ENCODE data around the gene PRTN3. TPM values are rescaled to one million over a fixed set of nuclear protein-coding genes. Genes with fewer than 3 reads are reported as not detected.

PRTN3 gene
- total RNA-seq, 4 donors from 2014 or later: not detected

GRCh38 chr19:872266-872951 is 31.6 kb downstream of the PRTN3 start:
- peak overlapping the region; percentile 69 to 83 (median 76) for H3K27ac ChIP-seq
- H3K9me3 ChIP-seq: no peaks in the 10 kb centered on the region
- DNase-seq (ENCODE audit: low spot score in 2 of 2): peak in 1 of 2 donors; percentile 47
- TF ChIP-seq EP300 (IDR thresholded peaks at IDR 0.05) (no peak), CTCF (IDR thresholded peaks at IDR 0.05) (no peak), POLR2A (IDR thresholded peaks at IDR 0.05) (no peak)
- 69 to 73% methylated on average over 26 of the region's 27 CpGs for WGBS, 2 donors
- H3K4me3 ChIP-seq: peak overlapping the region in 1 of 4 donors; percentile 27
- H3K36me3 ChIP-seq: peaks cover 0 to 93% (median 0%) of the 10 kb centered on the region in 3 donors
- no peaks in the 10 kb centered on the region for H3K27me3 ChIP-seq
- peaks cover 0 to 43% (median 13%) of the 10 kb centered on the region in 4 donors for H3K4me1 ChIP-seq

- no peaks in the 10 kb centered on the region for H3K9me3 ChIP-seq
- TF ChIP-seq POLR2A (IDR thresholded peaks at IDR 0.05) (no peak), CTCF (IDR thresholded peaks at IDR 0.05) (no peak), EP300 (IDR thresholded peaks at IDR 0.05) (no peak)
- peaks cover 0 to 88% (median 0%) of the 10 kb centered on the region in 3 donors for H3K36me3 ChIP-seq
- peaks cover 0 to 41% (median 13%) of the 10 kb centered on the region in 4 donors for H3K4me1 ChIP-seq
- H3K27ac ChIP-seq: peak overlapping the region in 2 of 4 donors; percentile 33 to 78
- DNase-seq (ENCODE audit: low spot score in 2 of 2): no peak
- H3K4me3 ChIP-seq: peak overlapping the region in 1 of 4 donors; percentile 27
- H3K27me3 ChIP-seq: no peaks in the 10 kb centered on the region
- 92 to 94% methylated on average over 9 of the region's 13 CpGs for whole genome bisulfite sequencing, 2 donors
Measured at GRCh38 chr19:873084-873483, 32.3 kb downstream of the PRTN3 start.

- 88 to 92% methylated on average over 13 to 22 of the region's 22 CpGs for WGBS, 2 donors
- no peaks in the 10 kb centered on the region for H3K27me3 ChIP-seq
- H3K4me1 ChIP-seq: peaks cover 0 to 36% (median 12%) of the 10 kb centered on the region in 4 donors
- no peak overlapping the region for H3K4me3 ChIP-seq
- H3K9me3 ChIP-seq: no peaks in the 10 kb centered on the region
- TF ChIP-seq CTCF (IDR thresholded peaks at IDR 0.05) (no peak), EP300 (IDR thresholded peaks at IDR 0.05) (no peak), POLR2A (IDR thresholded peaks at IDR 0.05) (no peak)
- H3K27ac ChIP-seq: peak overlapping the region in 2 of 4 donors; percentile 33 to 78
- H3K36me3 ChIP-seq: peaks cover 0 to 86% (median 0%) of the 10 kb centered on the region in 3 donors
- DNase-seq (ENCODE audit: low spot score in 2 of 2): no peak
Measured at GRCh38 chr19:873561-874041, 32.8 kb downstream of the PRTN3 start.

- peaks cover 0 to 85% (median 5%) of the 10 kb centered on the region in 3 donors for H3K36me3 ChIP-seq
- no peaks in the 10 kb centered on the region for H3K9me3 ChIP-seq
- no peak for DNase-seq (ENCODE audit: low spot score in 2 of 2)
- 88 to 93% methylated on average over 22 to 28 of the region's 28 CpGs for WGBS, 2 donors
- H3K27me3 ChIP-seq: no peaks in the 10 kb centered on the region
- H3K27ac ChIP-seq: no peak overlapping the region
- H3K4me3 ChIP-seq: no peak overlapping the region
- peaks cover 0 to 19% (median 3%) of the 10 kb centered on the region in 4 donors for H3K4me1 ChIP-seq
- TF ChIP-seq CTCF (IDR thresholded peaks at IDR 0.05) (no peak), EP300 (IDR thresholded peaks at IDR 0.05) (no peak)
Measured at GRCh38 chr19:875265-875879, 34.6 kb downstream of the PRTN3 start.

- H3K36me3 ChIP-seq: peaks cover 0 to 85% (median 10%) of the 10 kb centered on the region in 3 donors
- no peak overlapping the region for H3K4me3 ChIP-seq
- H3K27ac ChIP-seq: no peak overlapping the region
- WGBS, 2 donors: 64 to 71% methylated on average over 18 of the region's 18 CpGs
- H3K4me1 ChIP-seq: peaks cover 0 to 16% (median 3%) of the 10 kb centered on the region in 4 donors
- DNase-seq (ENCODE audit: low spot score in 2 of 2): no peak
- no peaks in the 10 kb centered on the region for H3K27me3 ChIP-seq
- no peaks in the 10 kb centered on the region for H3K9me3 ChIP-seq
- TF ChIP-seq EP300 (IDR thresholded peaks at IDR 0.05) (no peak), POLR2A (IDR thresholded peaks at IDR 0.05) (no peak), CTCF (IDR thresholded peaks at IDR 0.05) (no peak)
Measured at GRCh38 chr19:876089-876488, 35.3 kb downstream of the PRTN3 start.

Data from tibial nerve (tissue), 4 donors.